Measurements from ENCODE around the gene S100A3. TPM values are rescaled to one million over a fixed set of nuclear protein-coding genes. Genes with fewer than 3 reads are reported as not detected.

S100A3 gene
- polyA plus RNA-seq, 1 of the 3 experiments (the other 2 are of a cell fraction), result 11.8 TPM

DNA sequence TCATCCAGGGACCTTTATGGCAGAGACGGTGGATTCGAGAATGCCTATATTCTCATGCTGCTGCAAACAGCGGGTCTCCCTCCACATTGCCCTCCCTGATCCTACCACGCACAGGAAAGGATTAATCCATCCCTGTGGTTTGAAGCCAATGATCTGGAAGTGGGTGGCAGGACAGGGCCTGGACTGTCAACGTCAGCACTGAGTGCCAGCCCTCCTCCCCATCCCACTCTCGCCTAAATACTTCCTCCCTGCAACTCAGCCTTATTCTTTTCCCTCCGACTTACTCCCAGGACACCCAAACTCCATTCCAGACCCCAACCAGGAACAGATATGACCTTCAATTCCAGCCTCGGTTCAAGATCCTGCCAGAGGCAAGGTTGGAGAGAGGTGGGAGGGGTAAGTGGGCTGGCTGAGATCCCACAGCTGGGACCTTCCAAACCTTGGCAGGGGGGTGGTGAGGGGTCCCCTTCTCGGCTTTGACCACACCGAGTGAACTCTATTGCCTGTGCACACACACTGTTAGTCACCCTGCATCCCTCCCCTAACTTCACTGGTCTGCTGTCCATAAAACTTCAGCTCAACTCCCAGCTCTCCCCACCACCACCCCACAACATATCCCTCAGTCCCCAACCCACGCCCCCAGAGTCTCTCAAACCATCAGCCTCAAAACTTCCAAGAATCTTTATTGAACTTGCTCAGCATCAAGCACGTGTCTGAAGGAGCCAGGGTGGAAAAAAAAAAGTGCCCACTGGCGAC, 5.9 kb downstream of the S100A3 start:
- no peaks in the 10 kb centered on the region for H3K79me2 ChIP-seq (ENCODE audit: insufficient read depth)
- H3F3A ChIP-seq (replicated peaks; ENCODE audit: insufficient read depth), result peaks cover 17% of the 10 kb centered on the region
- H3K4me2 ChIP-seq, result no peak overlapping the region
- H4K20me1 ChIP-seq (ENCODE audit: insufficient read depth), result no peaks in the 10 kb centered on the region
- TF ChIP-seq YY1 (IDR thresholded peaks at IDR 0.05; ENCODE audit: low read depth) (no peak), NRF1 (IDR thresholded peaks at IDR 0.05; ENCODE audit: low read depth, low read length) (no peak), TAF1 (IDR thresholded peaks at IDR 0.05; ENCODE audit: borderline replicate concordance, low read depth, low read length) (no peak), SMC3 (IDR thresholded peaks at IDR 0.05; ENCODE audit: low read depth, low read length) (no peak), MXI1 (IDR thresholded peaks at IDR 0.05; ENCODE audit: low read depth, low read length) (no peak), SIN3A (IDR thresholded peaks at IDR 0.05; ENCODE audit: borderline replicate concordance, low read depth, low read length) (no peak), RXRA (IDR thresholded peaks at IDR 0.05; ENCODE audit: borderline replicate concordance, low read depth) (no peak), PBX3 (IDR thresholded peaks at IDR 0.05) (no peak), GABPA (IDR thresholded peaks at IDR 0.05; ENCODE audit: low read depth) (no peak), MAX (IDR thresholded peaks at IDR 0.05; ENCODE audit: low read depth) (no peak), RFX5 (IDR thresholded peaks at IDR 0.05; ENCODE audit: low read length) (no peak)
- TF ChIP-seq, protein P1, sequence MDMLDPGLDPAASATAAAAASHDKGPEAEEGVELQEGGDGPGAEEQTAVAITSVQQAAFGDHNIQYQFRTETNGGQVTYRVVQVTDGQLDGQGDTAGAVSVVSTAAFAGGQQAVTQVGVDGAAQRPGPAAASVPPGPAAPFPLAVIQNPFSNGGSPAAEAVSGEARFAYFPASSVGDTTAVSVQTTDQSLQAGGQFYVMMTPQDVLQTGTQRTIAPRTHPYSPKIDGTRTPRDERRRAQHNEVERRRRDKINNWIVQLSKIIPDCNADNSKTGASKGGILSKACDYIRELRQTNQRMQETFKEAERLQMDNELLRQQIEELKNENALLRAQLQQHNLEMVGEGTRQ (IDR thresholded peaks at IDR 0.05; ENCODE audit: borderline replicate concordance, low read depth, low read length), result no peak
- TF ChIP-seq, protein P2, sequence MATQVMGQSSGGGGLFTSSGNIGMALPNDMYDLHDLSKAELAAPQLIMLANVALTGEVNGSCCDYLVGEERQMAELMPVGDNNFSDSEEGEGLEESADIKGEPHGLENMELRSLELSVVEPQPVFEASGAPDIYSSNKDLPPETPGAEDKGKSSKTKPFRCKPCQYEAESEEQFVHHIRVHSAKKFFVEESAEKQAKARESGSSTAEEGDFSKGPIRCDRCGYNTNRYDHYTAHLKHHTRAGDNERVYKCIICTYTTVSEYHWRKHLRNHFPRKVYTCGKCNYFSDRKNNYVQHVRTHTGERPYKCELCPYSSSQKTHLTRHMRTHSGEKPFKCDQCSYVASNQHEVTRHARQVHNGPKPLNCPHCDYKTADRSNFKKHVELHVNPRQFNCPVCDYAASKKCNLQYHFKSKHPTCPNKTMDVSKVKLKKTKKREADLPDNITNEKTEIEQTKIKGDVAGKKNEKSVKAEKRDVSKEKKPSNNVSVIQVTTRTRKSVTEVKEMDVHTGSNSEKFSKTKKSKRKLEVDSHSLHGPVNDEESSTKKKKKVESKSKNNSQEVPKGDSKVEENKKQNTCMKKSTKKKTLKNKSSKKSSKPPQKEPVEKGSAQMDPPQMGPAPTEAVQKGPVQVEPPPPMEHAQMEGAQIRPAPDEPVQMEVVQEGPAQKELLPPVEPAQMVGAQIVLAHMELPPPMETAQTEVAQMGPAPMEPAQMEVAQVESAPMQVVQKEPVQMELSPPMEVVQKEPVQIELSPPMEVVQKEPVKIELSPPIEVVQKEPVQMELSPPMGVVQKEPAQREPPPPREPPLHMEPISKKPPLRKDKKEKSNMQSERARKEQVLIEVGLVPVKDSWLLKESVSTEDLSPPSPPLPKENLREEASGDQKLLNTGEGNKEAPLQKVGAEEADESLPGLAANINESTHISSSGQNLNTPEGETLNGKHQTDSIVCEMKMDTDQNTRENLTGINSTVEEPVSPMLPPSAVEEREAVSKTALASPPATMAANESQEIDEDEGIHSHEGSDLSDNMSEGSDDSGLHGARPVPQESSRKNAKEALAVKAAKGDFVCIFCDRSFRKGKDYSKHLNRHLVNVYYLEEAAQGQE (IDR thresholded peaks at IDR 0.05; ENCODE audit: low read depth, low read length), result no peak
- peaks cover 38 to 54% of the 10 kb centered on the region in 2 experiments; a peak in 3 of 4 replicates for H3K4me1 ChIP-seq (ENCODE audit: control insufficient read depth in 1 of 2, insufficient read depth in 2 of 2, low read depth in 1 of 2, low read length in 1 of 2)
- no peak for DNase-seq
- WGBS (ENCODE audit: low lambda C conversion rate), result 87% methylated on average over 13 of the region's 13 CpGs
- ChIA-PET POLR2A (no interaction called here), CTCF (interaction anchor here (0.9 to 11.8 kb wide), 3 partner anchors 26 to 33 kb away, joined by 4 to 62 read pairs (median 20); no protein-coding TSS in a partner anchor)
- no peak overlapping the region for H3K4me3 ChIP-seq (ENCODE audit: low read depth in 2 of 2, low read length in 1 of 2)
- no peaks in the 10 kb centered on the region for H3K36me3 ChIP-seq (replicated peaks in 1 of 2; ENCODE audit: control insufficient read depth in 1 of 2, insufficient read depth in 2 of 2, low read length in 1 of 2)
- H2AFZ ChIP-seq (ENCODE audit: low read depth), result no peak overlapping the region
- H3K27me3 ChIP-seq (ENCODE audit: insufficient read depth), result no peaks in the 10 kb centered on the region
- H3K9me2 ChIP-seq, result no peaks in the 10 kb centered on the region
- H3K9ac ChIP-seq, result no peak overlapping the region
- H3K27ac ChIP-seq (ENCODE audit: low read depth in 2 of 2, low read length in 1 of 2), result no peak overlapping the region
- H3K9me3 ChIP-seq, result no peaks in the 10 kb centered on the region
